SHP77 (cell line): Measurements from ENCODE around the gene ZNF467.

Experiments used
- DNase-seq, 2 experiments: peaks; one replicate each; lab custom pipeline; 2025; lab: John Stamatoyannopoulos, UW

The ZNF467 gene

GRCh38 chr7:149727899-149728476 lies 45.4 kb downstream of the ZNF467 start:
- DNase-seq = no peak

GRCh38 chr7:149727053-149727898 lies 46.1 kb downstream of the ZNF467 start:
- DNase-seq = no peak

- no peak for DNase-seq
Measured at GRCh38 chr7:149725916-149726315, 47.5 kb downstream of the ZNF467 start.

- no peak for DNase-seq
Measured at GRCh38 chr7:149725426-149725821, 48.0 kb downstream of the ZNF467 start.

GRCh38 chr7:149724661-149725425 lies 48.5 kb downstream of the ZNF467 start:
- DNase-seq = no peak

GRCh38 chr7:149723795-149724495 lies 49.4 kb downstream of the ZNF467 start:
- no peak for DNase-seq

- no peak for DNase-seq
Measured at GRCh38 chr7:149723082-149723767, 50.2 kb downstream of the ZNF467 start.

GRCh38 chr7:149722356-149722957 lies 50.9 kb downstream of the ZNF467 start:
- DNase-seq = no peak

- DNase-seq = no peak
Measured at GRCh38 chr7:149721084-149721601, 52.2 kb downstream of the ZNF467 start.

GRCh38 chr7:149720372-149721083 lies 52.9 kb downstream of the ZNF467 start:
- no peak for DNase-seq

GRCh38 chr7:149719912-149720335 lies 53.5 kb downstream of the ZNF467 start:
- no peak for DNase-seq

GRCh38 chr7:149719050-149719899 lies 54.1 kb downstream of the ZNF467 start:
- DNase-seq = no peak

GRCh38 chr7:149718730-149719049 lies 54.7 kb downstream of the ZNF467 start:
- DNase-seq = no peak

GRCh38 chr7:149717481-149717880 lies 55.9 kb downstream of the ZNF467 start:
- DNase-seq = no peak

GRCh38 chr7:149716932-149717307 lies 56.5 kb downstream of the ZNF467 start:
- no peak for DNase-seq

GRCh38 chr7:149716007-149716931 lies 57.1 kb downstream of the ZNF467 start:
- no peak for DNase-seq

- DNase-seq = no peak
Measured at GRCh38 chr7:149715476-149715875, 57.9 kb downstream of the ZNF467 start.

- no peak for DNase-seq
Measured at GRCh38 chr7:149714910-149715471, 58.4 kb downstream of the ZNF467 start.
